Measurements from ENCODE around the gene SSBP3.

The SSBP3 gene

DNA sequence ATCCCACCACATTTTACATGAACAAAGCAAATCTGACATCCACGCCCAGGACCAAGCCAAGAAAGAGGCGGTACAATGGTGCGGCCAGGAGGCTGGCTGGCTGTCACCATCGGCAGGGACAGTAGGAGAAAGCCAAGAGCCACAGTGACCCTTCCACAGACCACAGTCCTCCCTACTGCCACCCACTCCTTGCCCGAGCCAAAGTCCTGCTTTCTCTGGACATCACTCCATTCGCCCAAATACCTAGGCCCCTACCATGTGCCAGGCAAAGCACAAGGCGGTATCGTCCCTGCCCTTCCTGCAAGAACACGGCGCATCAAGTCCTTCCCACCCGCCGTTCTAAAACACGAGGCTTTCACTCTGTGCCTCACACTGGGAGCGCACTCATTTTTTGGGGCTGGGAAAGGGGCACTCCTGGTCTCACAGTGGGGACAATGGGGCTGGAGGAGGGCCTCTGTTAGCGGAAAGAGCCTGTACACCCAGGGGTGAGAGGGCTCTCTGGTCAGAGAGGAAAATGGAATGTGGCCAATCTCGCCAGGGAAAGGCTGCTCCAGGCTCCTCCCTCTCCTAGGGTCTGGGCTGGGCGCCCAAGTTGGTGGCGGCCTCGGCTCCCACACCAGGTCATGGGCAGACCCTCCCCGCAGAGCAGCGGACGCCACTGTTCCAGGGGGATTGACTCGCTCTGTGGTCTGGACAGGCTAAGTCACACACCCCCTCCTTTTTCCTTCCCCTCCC lies 26.5 kb downstream of the SSBP3 start:
- peak overlapping the region; percentile 34 for H3K9ac ChIP-seq (ENCODE audit: low read depth, low read length)
- H3K27me3 ChIP-seq (ENCODE audit: control insufficient read depth, insufficient read depth, low read length) = no peaks in the 10 kb centered on the region
- peak overlapping the region; percentile 90 for H3K27ac ChIP-seq (ENCODE audit: low read depth, low read length)
- peaks cover 15% of the 10 kb centered on the region for H3K36me3 ChIP-seq (ENCODE audit: control insufficient read depth, insufficient read depth, low read length)
- no peaks in the 10 kb centered on the region for H3K9me3 ChIP-seq (ENCODE audit: control insufficient read depth, insufficient read depth, low read length)
- no peak overlapping the region for H3K4me3 ChIP-seq (ENCODE audit: low read depth, low read length)
- peaks cover 61% of the 10 kb centered on the region for H3K4me1 ChIP-seq (ENCODE audit: control insufficient read depth, insufficient read depth, low read length)

- Histone ChIP-seq H3K27ac (ENCODE audit: low read depth, low read length) (peak overlapping the region; percentile 90), H3K36me3 (ENCODE audit: control insufficient read depth, insufficient read depth, low read length) (peaks cover 12% of the 10 kb centered on the region; the same call in 1 of the 2 replicates), H3K9ac (ENCODE audit: low read depth, low read length) (peak overlapping the region; percentile 34), H3K9me3 (ENCODE audit: control insufficient read depth, insufficient read depth, low read length) (no peaks in the 10 kb centered on the region), H3K27me3 (ENCODE audit: control insufficient read depth, insufficient read depth, low read length) (no peaks in the 10 kb centered on the region), H3K4me3 (ENCODE audit: low read depth, low read length) (no peak overlapping the region), H3K4me1 (ENCODE audit: control insufficient read depth, insufficient read depth, low read length) (peaks cover 68% of the 10 kb centered on the region)
Observed at GRCh38 chr1:54378874-54379554, 27.2 kb downstream of the SSBP3 start.

- peaks cover 10% of the 10 kb centered on the region; the same call in 1 of the 2 replicates for H3K36me3 ChIP-seq (ENCODE audit: control insufficient read depth, insufficient read depth, low read length)
- peak overlapping the region; percentile 90 for H3K27ac ChIP-seq (ENCODE audit: low read depth, low read length)
- no peaks in the 10 kb centered on the region for H3K27me3 ChIP-seq (ENCODE audit: control insufficient read depth, insufficient read depth, low read length)
- H3K9ac ChIP-seq (ENCODE audit: low read depth, low read length) = peak overlapping the region; percentile 33; the same call in 1 of the 2 replicates
- H3K4me3 ChIP-seq (ENCODE audit: low read depth, low read length) = no peak overlapping the region
- H3K4me1 ChIP-seq (ENCODE audit: control insufficient read depth, insufficient read depth, low read length) = peaks cover 72% of the 10 kb centered on the region
- H3K9me3 ChIP-seq (ENCODE audit: control insufficient read depth, insufficient read depth, low read length) = no peaks in the 10 kb centered on the region
Observed at GRCh38 chr1:54378157-54378873, 27.9 kb downstream of the SSBP3 start.

DNA sequence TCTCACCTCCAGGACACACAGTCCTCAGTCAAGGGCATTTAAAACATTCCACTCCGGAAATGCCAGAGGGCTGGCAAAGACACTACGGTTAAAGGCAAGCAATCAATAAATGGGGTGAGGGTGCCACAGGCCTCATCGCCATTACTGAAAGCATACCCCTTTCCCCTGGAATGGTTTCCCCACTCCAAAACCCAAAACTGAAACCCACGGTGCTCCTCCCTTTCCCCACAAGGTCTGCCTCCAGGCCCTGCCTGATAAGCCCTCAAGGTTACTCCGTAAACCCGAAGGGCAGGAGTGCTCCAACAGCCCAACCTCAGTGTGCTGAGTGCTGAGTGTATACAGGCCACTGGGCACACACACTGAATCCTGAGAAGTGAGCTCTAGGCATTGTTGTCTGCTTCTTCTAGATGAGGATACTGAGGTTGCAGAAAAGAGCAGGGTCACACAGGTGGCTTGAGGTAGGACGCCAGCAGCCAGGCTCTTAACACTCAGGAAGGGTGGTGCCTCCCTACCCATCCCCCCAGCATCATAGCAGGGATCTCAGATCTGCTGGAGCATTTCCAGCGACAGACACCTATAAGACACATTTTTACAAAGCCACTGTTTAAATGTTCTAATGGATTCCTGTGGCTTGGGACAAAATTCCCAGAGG lies 29.0 kb downstream of the SSBP3 start:
- Histone ChIP-seq H3K36me3 (ENCODE audit: control insufficient read depth, insufficient read depth, low read length) (peaks cover 10% of the 10 kb centered on the region; the same call in 1 of the 2 replicates), H3K27ac (ENCODE audit: low read depth, low read length) (peak overlapping the region; percentile 90), H3K9ac (ENCODE audit: low read depth, low read length) (0 out of 2 replicates have a peak overlapping the region, but pooled peaks have one; percentile 2)

DNA sequence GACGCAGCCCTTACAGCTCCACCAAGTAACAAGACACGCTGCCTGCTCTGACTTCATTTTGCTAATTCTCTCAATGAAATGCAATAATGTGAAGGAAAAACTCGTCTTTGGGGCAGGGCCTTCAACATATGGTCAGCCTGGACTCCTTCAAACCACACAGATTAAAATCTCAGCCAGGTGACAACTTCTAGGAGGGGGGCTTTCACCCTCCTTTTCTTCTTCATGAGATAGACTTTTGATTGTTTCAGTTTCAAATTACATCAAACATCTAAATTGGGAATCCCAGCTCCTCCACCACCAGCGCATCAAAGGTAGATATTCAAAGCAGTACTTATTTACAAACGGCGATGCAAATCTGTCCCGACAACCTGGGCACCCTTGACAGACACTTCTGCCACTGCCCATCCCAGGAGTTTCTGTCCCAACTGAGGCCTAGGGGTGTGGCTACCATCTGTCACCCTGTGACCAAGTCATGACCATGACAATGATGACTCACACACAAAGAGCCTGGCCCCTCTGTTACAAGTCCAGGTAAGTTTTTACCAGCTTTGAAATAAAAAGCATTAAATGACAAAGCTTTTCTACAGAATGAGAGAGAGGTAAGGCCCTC lies 29.7 kb downstream of the SSBP3 start:
- peak overlapping the region; percentile 56 for H3K27ac ChIP-seq (ENCODE audit: low read depth, low read length)
- no peaks in the 10 kb centered on the region for H3K27me3 ChIP-seq (ENCODE audit: control insufficient read depth, insufficient read depth, low read length)
- peaks cover 72% of the 10 kb centered on the region for H3K4me1 ChIP-seq (ENCODE audit: control insufficient read depth, insufficient read depth, low read length)
- peaks cover 9% of the 10 kb centered on the region; the same call in 1 of the 2 replicates for H3K36me3 ChIP-seq (ENCODE audit: control insufficient read depth, insufficient read depth, low read length)
- no peaks in the 10 kb centered on the region for H3K9me3 ChIP-seq (ENCODE audit: control insufficient read depth, insufficient read depth, low read length)
- H3K4me3 ChIP-seq (ENCODE audit: low read depth, low read length) = no peak overlapping the region
- H3K9ac ChIP-seq (ENCODE audit: low read depth, low read length) = 0 out of 2 replicates have a peak overlapping the region, but pooled peaks have one; percentile 2

More for the DNA sequence above, 29.0 kb downstream of the SSBP3 start:
- no peaks in the 10 kb centered on the region for H3K9me3 ChIP-seq (ENCODE audit: control insufficient read depth, insufficient read depth, low read length)
- H3K4me1 ChIP-seq (ENCODE audit: control insufficient read depth, insufficient read depth, low read length) = peaks cover 72% of the 10 kb centered on the region
- H3K4me3 ChIP-seq (ENCODE audit: low read depth, low read length) = no peak overlapping the region
- no peaks in the 10 kb centered on the region for H3K27me3 ChIP-seq (ENCODE audit: control insufficient read depth, insufficient read depth, low read length)

DNA sequence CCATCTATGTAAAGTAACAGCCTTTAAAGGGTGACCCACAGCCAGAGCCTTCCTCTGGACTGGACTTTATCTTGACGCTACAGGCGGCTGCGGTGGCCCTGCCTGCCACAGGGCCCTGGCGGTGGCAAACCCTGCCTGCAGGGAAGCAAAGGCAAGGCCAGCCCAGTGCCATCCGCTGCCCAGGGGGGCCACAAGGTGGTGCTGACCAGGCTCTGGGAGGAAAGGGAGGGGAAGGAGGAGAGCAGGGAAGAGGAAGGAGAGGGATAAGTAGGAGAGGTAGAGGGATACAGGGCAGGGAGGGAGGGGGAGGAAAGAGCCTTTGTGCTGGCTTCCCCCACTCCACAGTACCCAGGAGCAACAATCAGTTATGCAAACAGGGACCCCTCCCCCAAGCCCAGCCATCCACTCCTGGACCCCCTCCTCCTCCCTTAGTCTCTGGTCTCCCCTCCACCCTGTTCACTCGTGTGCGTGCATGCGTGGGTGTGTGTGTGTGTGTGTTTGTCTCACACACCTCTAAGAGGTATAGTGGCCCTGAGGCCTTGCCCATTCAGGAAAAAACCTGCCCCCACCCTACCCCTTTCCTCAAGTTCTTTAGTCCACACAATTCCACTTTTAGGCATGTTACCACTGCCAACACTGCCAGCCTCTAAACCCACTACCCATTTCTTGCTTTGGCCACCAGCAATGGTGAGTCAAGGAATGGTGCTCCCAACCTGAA lies 30.3 kb downstream of the SSBP3 start:
- Histone ChIP-seq H3K27me3 (ENCODE audit: control insufficient read depth, insufficient read depth, low read length) (no peaks in the 10 kb centered on the region), H3K36me3 (ENCODE audit: control insufficient read depth, insufficient read depth, low read length) (peaks cover 9% of the 10 kb centered on the region; the same call in 1 of the 2 replicates), H3K4me3 (ENCODE audit: low read depth, low read length) (no peak overlapping the region), H3K9me3 (ENCODE audit: control insufficient read depth, insufficient read depth, low read length) (no peaks in the 10 kb centered on the region), H3K27ac (ENCODE audit: low read depth, low read length) (peak overlapping the region; percentile 56), H3K9ac (ENCODE audit: low read depth, low read length) (no peak overlapping the region), H3K4me1 (ENCODE audit: control insufficient read depth, insufficient read depth, low read length) (peaks cover 72% of the 10 kb centered on the region)

GRCh38 chr1:54375298-54375697 lies 30.9 kb downstream of the SSBP3 start:
- no peaks in the 10 kb centered on the region for H3K27me3 ChIP-seq (ENCODE audit: control insufficient read depth, insufficient read depth, low read length)
- no peak overlapping the region for H3K4me3 ChIP-seq (ENCODE audit: low read depth, low read length)
- H3K9me3 ChIP-seq (ENCODE audit: control insufficient read depth, insufficient read depth, low read length) = no peaks in the 10 kb centered on the region
- peaks cover 67% of the 10 kb centered on the region for H3K4me1 ChIP-seq (ENCODE audit: control insufficient read depth, insufficient read depth, low read length)
- peak overlapping the region; percentile 53 for H3K27ac ChIP-seq (ENCODE audit: low read depth, low read length)
- no peak overlapping the region for H3K9ac ChIP-seq (ENCODE audit: low read depth, low read length)
- H3K36me3 ChIP-seq (ENCODE audit: control insufficient read depth, insufficient read depth, low read length) = peaks cover 14% of the 10 kb centered on the region

- no peaks in the 10 kb centered on the region for H3K27me3 ChIP-seq (ENCODE audit: control insufficient read depth, insufficient read depth, low read length)
- no peak overlapping the region for H3K27ac ChIP-seq (ENCODE audit: low read depth, low read length)
- H3K9me3 ChIP-seq (ENCODE audit: control insufficient read depth, insufficient read depth, low read length) = no peaks in the 10 kb centered on the region
- peaks cover 61% of the 10 kb centered on the region for H3K4me1 ChIP-seq (ENCODE audit: control insufficient read depth, insufficient read depth, low read length)
- H3K4me3 ChIP-seq (ENCODE audit: low read depth, low read length) = no peak overlapping the region
- no peak overlapping the region for H3K9ac ChIP-seq (ENCODE audit: low read depth, low read length)
- peaks cover 19% of the 10 kb centered on the region for H3K36me3 ChIP-seq (ENCODE audit: control insufficient read depth, insufficient read depth, low read length)
Observed at GRCh38 chr1:54374766-54375165, 31.4 kb downstream of the SSBP3 start.

- no peak overlapping the region for H3K9ac ChIP-seq (ENCODE audit: low read depth, low read length)
- H3K9me3 ChIP-seq (ENCODE audit: control insufficient read depth, insufficient read depth, low read length) = no peaks in the 10 kb centered on the region
- no peak overlapping the region for H3K27ac ChIP-seq (ENCODE audit: low read depth, low read length)
- peaks cover 44% of the 10 kb centered on the region for H3K4me1 ChIP-seq (ENCODE audit: control insufficient read depth, insufficient read depth, low read length)
- H3K4me3 ChIP-seq (ENCODE audit: low read depth, low read length) = no peak overlapping the region
- peaks cover 24% of the 10 kb centered on the region for H3K36me3 ChIP-seq (ENCODE audit: control insufficient read depth, insufficient read depth, low read length)
- no peaks in the 10 kb centered on the region for H3K27me3 ChIP-seq (ENCODE audit: control insufficient read depth, insufficient read depth, low read length)
Observed at GRCh38 chr1:54372978-54373377, 33.2 kb downstream of the SSBP3 start.

DNA sequence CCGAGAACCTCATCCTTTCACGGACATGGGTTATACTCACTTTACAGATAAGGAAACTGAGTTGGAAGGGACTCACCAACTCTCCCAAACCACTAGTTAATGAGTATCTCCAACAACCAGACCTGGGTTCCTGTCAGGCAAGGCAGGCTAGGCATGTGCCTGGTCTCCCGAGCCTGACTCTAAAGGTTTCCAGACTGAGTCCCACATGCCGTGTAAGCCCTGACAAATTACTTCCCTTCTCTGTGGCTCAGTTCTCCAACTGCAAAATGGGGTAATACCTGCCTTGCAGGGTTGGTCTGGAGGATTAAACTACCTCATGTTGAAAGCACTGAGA lies 34.3 kb downstream of the SSBP3 start:
- H3K27ac ChIP-seq (ENCODE audit: low read depth, low read length) = no peak overlapping the region

More for the DNA sequence above, 34.3 kb downstream of the SSBP3 start:
- Histone ChIP-seq H3K9me3 (ENCODE audit: control insufficient read depth, insufficient read depth, low read length) (no peaks in the 10 kb centered on the region), H3K36me3 (ENCODE audit: control insufficient read depth, insufficient read depth, low read length) (peaks cover 28% of the 10 kb centered on the region), H3K4me1 (ENCODE audit: control insufficient read depth, insufficient read depth, low read length) (peaks cover 38% of the 10 kb centered on the region), H3K9ac (ENCODE audit: low read depth, low read length) (no peak overlapping the region), H3K27me3 (ENCODE audit: control insufficient read depth, insufficient read depth, low read length) (no peaks in the 10 kb centered on the region), H3K4me3 (ENCODE audit: low read depth, low read length) (no peak overlapping the region)
